Neural crest cell (in vitro differentiated cells): ENCODE data around the gene PGLYRP1. TPM values are rescaled to one million over a fixed set of nuclear protein-coding genes. Genes with fewer than 3 reads are reported as not detected.
A peak's percentile ranks its signal among the peaks of the same experiment; 100 is the strongest.

Experiments
- DNase-seq: peaks from one replicate; pipeline ENCODE4 v3.0.0; 2021; ENCODE audit warnings: low read depth, mixed read lengths, low spot score
- H3K27ac Mint-ChIP-seq: one replicate; pipeline ENCODE4 v1.8.0; 2021; ENCODE audit warnings: mild to moderate bottlenecking, mixed read lengths; ENCODE audit not compliant: unreplicated experiment
- H3K27me3 Mint-ChIP-seq: 2 replicates; pipeline ENCODE4 v1.8.0; 2021; ENCODE audit warnings: low read depth, mild to moderate bottlenecking, mixed read lengths
- H3K36me3 Mint-ChIP-seq: 2 replicates; pipeline ENCODE4 v1.8.0; 2021; ENCODE audit warnings: low read depth, mild to moderate bottlenecking, mixed read lengths
- H3K4me1 Mint-ChIP-seq: 2 replicates; pipeline ENCODE4 v1.8.0; 2021; ENCODE audit warnings: mixed read lengths
- H3K4me3 Mint-ChIP-seq: one replicate; pipeline ENCODE4 v1.8.0; 2021; ENCODE audit warnings: mild to moderate bottlenecking, mixed read lengths
- H3K9me3 Mint-ChIP-seq: 2 replicates; pipeline ENCODE4 v1.8.0; 2021; ENCODE audit warnings: mixed read lengths
- long read RNA-seq: library from polyadenylated mRNA; unstranded; transcript quantifications from one replicate; pipeline ENCODE4 v2.0.0, GENCODE V29; 2020
- total RNA-seq: library from RNA; stranded (reverse); gene quantifications from 2 replicates; pipeline ENCODE4 v1.2.1, GENCODE V29; 2021
- TF ChIP-seq, protein P1 (sequence below): fragments of 200-600 bp; sonication (generic); conservative IDR thresholded peaks from 2 replicates; pipeline ENCODE4 v1.5.0; 2021; ENCODE audit warnings: antibody characterized with exemption, mild to moderate bottlenecking

PGLYRP1 gene
- total RNA-seq: not detected in 2 replicates
- long read RNA-seq, partial matches to known transcripts: 0 of 2 reads
- long read RNA-seq, other reads (novel, unspliced or antisense): 2 of 2 reads

GRCh38 chr19:46022431-46023310 is at the start of gene PGLYRP1:
Gene PGLYRP1, minus strand, starts transcription at chr19:46023053. Its CDS starts 32 bp downstream, at chr19:46023021.
- Mint-ChIP-seq H3K4me1 (no peaks in the 10 kb centered on the region), H3K4me3 (peak within 1 kb of the TSS; percentile 6), H3K9me3 (peaks cover 5% of the 10 kb centered on the region), H3K27ac (peak within 1 kb of the TSS; percentile 62), H3K36me3 (peaks cover 8% of the 10 kb centered on the region), H3K27me3 (peaks cover 7% of the 10 kb centered on the region)
- DNase-seq: no peak
- TF ChIP-seq, protein P1, sequence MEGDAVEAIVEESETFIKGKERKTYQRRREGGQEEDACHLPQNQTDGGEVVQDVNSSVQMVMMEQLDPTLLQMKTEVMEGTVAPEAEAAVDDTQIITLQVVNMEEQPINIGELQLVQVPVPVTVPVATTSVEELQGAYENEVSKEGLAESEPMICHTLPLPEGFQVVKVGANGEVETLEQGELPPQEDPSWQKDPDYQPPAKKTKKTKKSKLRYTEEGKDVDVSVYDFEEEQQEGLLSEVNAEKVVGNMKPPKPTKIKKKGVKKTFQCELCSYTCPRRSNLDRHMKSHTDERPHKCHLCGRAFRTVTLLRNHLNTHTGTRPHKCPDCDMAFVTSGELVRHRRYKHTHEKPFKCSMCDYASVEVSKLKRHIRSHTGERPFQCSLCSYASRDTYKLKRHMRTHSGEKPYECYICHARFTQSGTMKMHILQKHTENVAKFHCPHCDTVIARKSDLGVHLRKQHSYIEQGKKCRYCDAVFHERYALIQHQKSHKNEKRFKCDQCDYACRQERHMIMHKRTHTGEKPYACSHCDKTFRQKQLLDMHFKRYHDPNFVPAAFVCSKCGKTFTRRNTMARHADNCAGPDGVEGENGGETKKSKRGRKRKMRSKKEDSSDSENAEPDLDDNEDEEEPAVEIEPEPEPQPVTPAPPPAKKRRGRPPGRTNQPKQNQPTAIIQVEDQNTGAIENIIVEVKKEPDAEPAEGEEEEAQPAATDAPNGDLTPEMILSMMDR: no peak

DNA sequence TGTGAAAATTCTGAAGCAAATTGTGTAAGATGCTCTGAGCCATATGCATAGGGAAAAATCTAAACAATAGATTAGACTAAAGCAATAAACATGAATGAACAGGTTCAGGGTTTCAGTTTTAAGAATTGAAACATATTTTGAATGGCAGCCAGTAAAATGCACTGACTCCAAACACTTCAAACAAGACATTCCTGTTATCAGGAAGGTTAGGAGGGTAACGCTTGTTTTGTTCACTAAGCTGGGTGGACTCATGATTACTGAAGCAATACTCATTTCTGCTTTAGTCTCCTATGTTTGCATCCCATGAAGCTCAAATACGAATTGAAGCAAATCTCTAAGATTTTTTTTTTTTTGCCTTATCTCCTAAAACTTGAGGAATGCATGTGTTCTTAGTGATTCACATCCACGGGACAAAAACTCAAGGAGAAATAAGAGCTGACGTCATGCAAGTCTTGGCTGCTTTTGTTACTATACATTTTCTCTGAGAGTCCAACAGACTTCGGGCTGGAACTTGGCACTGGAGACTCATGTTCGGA is 47.0 kb upstream of the PGLYRP1 start:
- Mint-ChIP-seq H3K27me3 (peaks cover 27% of the 10 kb centered on the region), H3K27ac (no peak overlapping the region), H3K36me3 (peaks cover 4% of the 10 kb centered on the region), H3K4me1 (peaks cover 29% of the 10 kb centered on the region), H3K9me3 (peaks cover 8% of the 10 kb centered on the region), H3K4me3 (no peak overlapping the region)
- TF ChIP-seq, protein P1: no peak
- no peak for DNase-seq

DNA sequence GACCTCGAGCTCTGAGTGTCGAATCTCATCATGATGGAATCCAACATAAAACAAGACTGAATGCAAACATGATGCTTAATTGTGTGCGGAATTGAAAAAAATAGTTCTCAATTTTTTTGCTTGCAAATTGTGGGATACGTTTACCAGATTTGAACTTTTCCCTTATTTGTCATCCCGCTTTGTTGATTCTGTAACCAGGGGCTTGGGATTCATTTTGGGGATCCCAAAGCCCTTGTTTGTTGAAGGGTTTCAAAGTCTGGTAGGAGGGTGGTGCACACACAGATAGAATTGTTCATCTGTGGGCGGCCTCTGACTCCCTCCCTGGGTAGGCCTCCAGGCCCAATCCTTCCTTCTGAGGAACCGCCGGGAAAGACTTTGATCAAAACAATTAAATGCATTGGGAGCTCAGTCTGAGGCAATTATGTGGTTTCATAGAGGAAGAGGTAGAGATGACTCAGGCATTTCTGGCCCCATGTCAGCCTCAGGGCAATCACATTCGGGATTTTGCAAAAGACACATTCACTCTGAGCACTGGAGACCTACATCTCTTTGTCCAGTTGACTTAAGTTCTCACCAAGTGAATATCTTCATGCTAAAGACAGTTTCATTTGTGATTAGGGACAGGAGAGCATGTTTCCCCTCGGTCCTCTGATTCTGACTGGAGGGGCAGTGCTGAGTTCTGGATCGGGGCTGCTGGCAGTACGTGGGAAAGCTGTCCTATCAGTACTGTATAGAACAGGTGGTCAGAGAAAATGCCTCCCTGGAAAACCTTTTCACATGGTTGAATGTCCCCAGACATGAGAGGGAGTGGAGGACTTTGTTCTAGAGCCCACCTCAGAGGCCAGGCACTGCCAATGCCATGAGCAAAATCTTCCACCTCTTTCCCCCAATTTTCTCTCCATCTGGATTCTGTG is 45.7 kb upstream of the PGLYRP1 start:
- peaks cover 10% of the 10 kb centered on the region for H3K9me3 Mint-ChIP-seq
- H3K36me3 Mint-ChIP-seq: peaks cover 9% of the 10 kb centered on the region
- H3K27ac Mint-ChIP-seq: peak overlapping the region; percentile 85
- peaks cover 29% of the 10 kb centered on the region for H3K4me1 Mint-ChIP-seq
- H3K27me3 Mint-ChIP-seq: peaks cover 18% of the 10 kb centered on the region
- no peak for DNase-seq
- TF ChIP-seq, protein P1: no peak
- peak overlapping the region; percentile 17 for H3K4me3 Mint-ChIP-seq

- Mint-ChIP-seq H3K4me1 (peaks cover 33% of the 10 kb centered on the region), H3K27ac (no peak overlapping the region), H3K27me3 (peaks cover 10% of the 10 kb centered on the region), H3K9me3 (peaks cover 14% of the 10 kb centered on the region), H3K36me3 (peaks cover 13% of the 10 kb centered on the region), H3K4me3 (no peak overlapping the region)
- TF ChIP-seq, protein P1: no peak
- DNase-seq: no peak
Observed at GRCh38 chr19:46067691-46068090, 44.8 kb upstream of the PGLYRP1 start.

DNA sequence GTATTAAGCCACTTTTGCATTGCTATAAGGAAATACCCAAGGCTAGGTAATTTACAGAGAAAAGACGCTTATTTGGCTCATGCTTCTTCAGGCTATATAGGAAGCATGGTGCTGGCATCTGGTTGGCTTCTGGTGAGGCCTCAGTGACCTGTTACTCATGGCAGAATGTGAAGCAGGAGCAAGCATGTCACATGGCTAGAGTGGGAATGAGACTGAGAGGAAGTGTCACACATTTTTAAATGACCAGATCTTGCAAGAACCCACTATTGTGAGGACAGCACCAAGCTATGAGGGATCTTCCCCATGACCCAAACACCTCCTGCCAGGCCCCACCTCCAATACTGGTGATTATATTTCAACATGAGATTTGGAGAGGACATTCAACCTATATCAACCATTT is 43.6 kb upstream of the PGLYRP1 start:
- Mint-ChIP-seq H3K27me3 (peaks cover 4% of the 10 kb centered on the region), H3K27ac (no peak overlapping the region), H3K36me3 (peaks cover 13% of the 10 kb centered on the region), H3K4me1 (peaks cover 30% of the 10 kb centered on the region), H3K9me3 (peaks cover 21% of the 10 kb centered on the region), H3K4me3 (no peak overlapping the region)
- DNase-seq: no peak
- TF ChIP-seq, protein P1: no peak
